ENCODE measurements around the gene TBC1D25. TPM values are rescaled to one million over a fixed set of nuclear protein-coding genes. Genes with fewer than 3 reads are reported as not detected.

TBC1D25 gene
- polyA plus RNA-seq, 1 of the 3 experiments (the other 2 are of a cell fraction): 18.4 TPM

DNA sequence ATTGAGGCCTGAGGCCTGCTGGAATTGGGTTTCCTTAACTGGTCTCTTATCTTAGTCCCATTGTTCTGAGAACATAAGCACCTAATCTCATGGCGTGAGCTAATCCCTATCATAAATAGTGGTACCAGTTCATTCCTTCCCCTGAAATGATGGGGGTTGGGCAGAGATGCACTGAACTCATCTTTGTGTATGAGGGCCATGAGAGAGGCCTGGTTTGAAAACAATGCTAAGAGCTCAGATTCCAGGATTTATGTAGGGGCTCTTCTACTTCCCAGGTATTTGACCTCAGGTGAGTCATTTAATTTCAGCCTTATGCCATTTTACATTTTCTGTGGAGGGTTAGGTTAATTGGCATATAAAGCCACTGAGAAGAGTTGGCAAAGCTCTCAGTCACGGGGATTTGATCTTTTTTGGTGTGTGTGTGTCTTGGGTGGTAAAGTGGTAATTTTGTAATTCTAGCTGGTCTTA, 39.2 kb downstream of the TBC1D25 start (continued):
- TF ChIP-seq, protein P1, sequence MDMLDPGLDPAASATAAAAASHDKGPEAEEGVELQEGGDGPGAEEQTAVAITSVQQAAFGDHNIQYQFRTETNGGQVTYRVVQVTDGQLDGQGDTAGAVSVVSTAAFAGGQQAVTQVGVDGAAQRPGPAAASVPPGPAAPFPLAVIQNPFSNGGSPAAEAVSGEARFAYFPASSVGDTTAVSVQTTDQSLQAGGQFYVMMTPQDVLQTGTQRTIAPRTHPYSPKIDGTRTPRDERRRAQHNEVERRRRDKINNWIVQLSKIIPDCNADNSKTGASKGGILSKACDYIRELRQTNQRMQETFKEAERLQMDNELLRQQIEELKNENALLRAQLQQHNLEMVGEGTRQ (IDR thresholded peaks at IDR 0.05; ENCODE audit: borderline replicate concordance, low read depth, low read length): no peak
- TF ChIP-seq FOSL2 (IDR thresholded peaks at IDR 0.05; ENCODE audit: borderline replicate concordance, low read depth): no peak

DNA sequence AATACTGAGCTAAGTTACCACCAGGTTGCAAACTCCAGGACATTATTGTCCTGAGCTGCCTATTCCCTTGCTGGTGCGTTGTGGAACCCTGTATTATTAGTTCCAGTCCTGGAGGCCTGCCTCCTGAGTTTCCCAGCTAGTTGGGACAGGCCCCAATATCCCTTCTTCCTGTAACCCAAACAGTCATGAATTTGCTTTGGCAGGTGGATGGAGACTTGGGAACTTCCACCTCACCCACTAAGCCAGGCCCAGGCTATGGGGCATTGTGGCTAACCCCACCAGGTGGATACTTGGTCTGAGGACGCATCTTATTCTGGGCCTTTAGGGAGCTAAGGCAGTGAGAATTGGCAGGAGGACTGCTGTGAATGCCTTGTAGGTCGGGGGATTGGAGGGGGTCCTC, 39.7 kb downstream of the TBC1D25 start:
- Histone ChIP-seq H3K9me3 (no peaks in the 10 kb centered on the region), H3K9ac (no peak overlapping the region), H4K20me1 (ENCODE audit: insufficient read depth) (no peaks in the 10 kb centered on the region), H2AFZ (ENCODE audit: low read depth) (no peak overlapping the region), H3K4me2 (no peak overlapping the region), H3K79me2 (ENCODE audit: insufficient read depth) (peaks cover 24% of the 10 kb centered on the region), H3K4me3 (ENCODE audit: low read depth in 2 of 2, low read length in 1 of 2) (no peak overlapping the region), H3K36me3 (replicated peaks in 1 of 2; ENCODE audit: control insufficient read depth in 1 of 2, insufficient read depth in 2 of 2, low read length in 1 of 2) (peaks cover 15 to 30% of the 10 kb centered on the region in 2 experiments), H3F3A (replicated peaks; ENCODE audit: insufficient read depth) (peaks cover 26% of the 10 kb centered on the region), H3K4me1 (ENCODE audit: control insufficient read depth in 1 of 2, insufficient read depth in 2 of 2, low read depth in 1 of 2, low read length in 1 of 2) (peaks cover 0 to 11% of the 10 kb centered on the region in 2 experiments; a peak in 2 of 4 replicates), H3K27ac (ENCODE audit: low read depth in 2 of 2, low read length in 1 of 2) (no peak overlapping the region), H3K27me3 (ENCODE audit: insufficient read depth) (no peaks in the 10 kb centered on the region), H3K9me2 (no peaks in the 10 kb centered on the region)
- TF ChIP-seq FOSL2 (IDR thresholded peaks at IDR 0.05; ENCODE audit: borderline replicate concordance, low read depth) (no peak), YY1 (IDR thresholded peaks at IDR 0.05; ENCODE audit: low read depth) (no peak), RXRA (IDR thresholded peaks at IDR 0.05; ENCODE audit: borderline replicate concordance, low read depth) (no peak), MXI1 (IDR thresholded peaks at IDR 0.05; ENCODE audit: low read depth, low read length) (no peak), TEAD4 (IDR thresholded peaks at IDR 0.05; ENCODE audit: borderline replicate concordance, insufficient read depth) (no peak), JUND (IDR thresholded peaks at IDR 0.05) (no peak), TCF12 (IDR thresholded peaks at IDR 0.05) (no peak), MEF2A (IDR thresholded peaks at IDR 0.05; ENCODE audit: borderline replicate concordance, low read depth) (no peak), NFIC (IDR thresholded peaks at IDR 0.05; ENCODE audit: borderline replicate concordance) (no peak)
- TF ChIP-seq, protein P2, sequence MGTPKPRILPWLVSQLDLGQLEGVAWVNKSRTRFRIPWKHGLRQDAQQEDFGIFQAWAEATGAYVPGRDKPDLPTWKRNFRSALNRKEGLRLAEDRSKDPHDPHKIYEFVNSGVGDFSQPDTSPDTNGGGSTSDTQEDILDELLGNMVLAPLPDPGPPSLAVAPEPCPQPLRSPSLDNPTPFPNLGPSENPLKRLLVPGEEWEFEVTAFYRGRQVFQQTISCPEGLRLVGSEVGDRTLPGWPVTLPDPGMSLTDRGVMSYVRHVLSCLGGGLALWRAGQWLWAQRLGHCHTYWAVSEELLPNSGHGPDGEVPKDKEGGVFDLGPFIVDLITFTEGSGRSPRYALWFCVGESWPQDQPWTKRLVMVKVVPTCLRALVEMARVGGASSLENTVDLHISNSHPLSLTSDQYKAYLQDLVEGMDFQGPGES (IDR thresholded peaks at IDR 0.05; ENCODE audit: low read depth, low read length): no peak
- TF ChIP-seq, protein P3, sequence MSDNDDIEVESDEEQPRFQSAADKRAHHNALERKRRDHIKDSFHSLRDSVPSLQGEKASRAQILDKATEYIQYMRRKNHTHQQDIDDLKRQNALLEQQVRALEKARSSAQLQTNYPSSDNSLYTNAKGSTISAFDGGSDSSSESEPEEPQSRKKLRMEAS (IDR thresholded peaks at IDR 0.05; ENCODE audit: low read depth): no peak
- TF ChIP-seq, protein P4, sequence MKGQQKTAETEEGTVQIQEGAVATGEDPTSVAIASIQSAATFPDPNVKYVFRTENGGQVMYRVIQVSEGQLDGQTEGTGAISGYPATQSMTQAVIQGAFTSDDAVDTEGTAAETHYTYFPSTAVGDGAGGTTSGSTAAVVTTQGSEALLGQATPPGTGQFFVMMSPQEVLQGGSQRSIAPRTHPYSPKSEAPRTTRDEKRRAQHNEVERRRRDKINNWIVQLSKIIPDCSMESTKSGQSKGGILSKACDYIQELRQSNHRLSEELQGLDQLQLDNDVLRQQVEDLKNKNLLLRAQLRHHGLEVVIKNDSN (IDR thresholded peaks at IDR 0.05; ENCODE audit: borderline replicate concordance, low read depth): no peak
- CTCF ChIA-PET: no interaction called here
- WGBS (ENCODE audit: low lambda C conversion rate): 58% methylated on average over 2 of the region's 3 CpGs
- POLR2A ChIA-PET: no interaction called here
- DNase-seq: no peak

DNA sequence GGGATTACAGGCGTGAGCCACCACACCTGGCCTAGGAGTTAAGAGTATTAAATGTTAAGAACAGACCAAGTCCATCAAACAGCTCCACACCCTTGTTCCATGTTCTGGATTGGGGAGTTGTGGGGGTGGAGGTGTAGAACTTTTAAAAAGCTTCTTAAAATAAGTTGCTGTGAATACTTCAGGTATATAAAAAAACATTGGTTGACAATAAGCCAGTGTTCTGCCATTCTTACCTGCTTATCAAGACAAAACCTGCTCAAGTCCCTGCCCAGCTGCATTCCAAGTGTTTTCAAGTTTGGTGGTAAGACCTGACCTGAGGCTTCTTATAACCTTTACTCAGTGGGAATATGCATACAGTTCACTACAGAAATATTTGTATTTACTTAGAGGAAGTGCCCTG, 41.1 kb downstream of the TBC1D25 start:
- Histone ChIP-seq H3K4me2 (no peak overlapping the region), H3K36me3 (replicated peaks in 1 of 2; ENCODE audit: control insufficient read depth in 1 of 2, insufficient read depth in 2 of 2, low read length in 1 of 2) (peaks cover 15 to 24% of the 10 kb centered on the region in 2 experiments), H3K9me3 (no peaks in the 10 kb centered on the region), H3K4me1 (ENCODE audit: control insufficient read depth in 1 of 2, insufficient read depth in 2 of 2, low read depth in 1 of 2, low read length in 1 of 2) (peaks cover 0 to 7% of the 10 kb centered on the region in 2 experiments; a peak in 2 of 4 replicates), H2AFZ (ENCODE audit: low read depth) (no peak overlapping the region), H4K20me1 (ENCODE audit: insufficient read depth) (no peaks in the 10 kb centered on the region), H3K79me2 (ENCODE audit: insufficient read depth) (peaks cover 15% of the 10 kb centered on the region; the same call in 1 of the 2 replicates), H3F3A (replicated peaks; ENCODE audit: insufficient read depth) (peaks cover 26% of the 10 kb centered on the region), H3K27ac (ENCODE audit: low read depth in 2 of 2, low read length in 1 of 2) (no peak overlapping the region), H3K9me2 (no peaks in the 10 kb centered on the region), H3K27me3 (ENCODE audit: insufficient read depth) (no peaks in the 10 kb centered on the region), H3K4me3 (ENCODE audit: low read depth in 2 of 2, low read length in 1 of 2) (no peak overlapping the region), H3K9ac (no peak overlapping the region)
- CTCF ChIA-PET: no interaction called here
- POLR2A ChIA-PET: interaction anchor here (0.6 kb wide), 1 partner anchor 27 kb away, joined by 3 read pairs; no protein-coding TSS in a partner anchor
- DNase-seq: no peak
- 45% methylated on average over 1 of the region's 1 CpG for WGBS (ENCODE audit: low lambda C conversion rate)
- TF ChIP-seq GATA2 (CRISPR knock-in tag; IDR thresholded peaks at IDR 0.05) (no peak), RCOR1 (IDR thresholded peaks at IDR 0.05; ENCODE audit: low read length) (no peak), SMC3 (IDR thresholded peaks at IDR 0.05; ENCODE audit: low read depth, low read length) (no peak), RFX5 (IDR thresholded peaks at IDR 0.05; ENCODE audit: low read length) (no peak), SIN3A (IDR thresholded peaks at IDR 0.05; ENCODE audit: borderline replicate concordance, low read depth, low read length) (no peak), GABPA (IDR thresholded peaks at IDR 0.05; ENCODE audit: low read depth) (no peak), JUND (IDR thresholded peaks at IDR 0.05) (no peak), POLR2AphosphoS5 (IDR thresholded peaks at IDR 0.05; ENCODE audit: low read depth, low read length) (no peak), EP300 (IDR thresholded peaks at IDR 0.05; ENCODE audit: borderline replicate concordance in 1 of 2, low read depth in 1 of 2, low read length in 1 of 2) (no peak)
- TF ChIP-seq, protein P5, sequence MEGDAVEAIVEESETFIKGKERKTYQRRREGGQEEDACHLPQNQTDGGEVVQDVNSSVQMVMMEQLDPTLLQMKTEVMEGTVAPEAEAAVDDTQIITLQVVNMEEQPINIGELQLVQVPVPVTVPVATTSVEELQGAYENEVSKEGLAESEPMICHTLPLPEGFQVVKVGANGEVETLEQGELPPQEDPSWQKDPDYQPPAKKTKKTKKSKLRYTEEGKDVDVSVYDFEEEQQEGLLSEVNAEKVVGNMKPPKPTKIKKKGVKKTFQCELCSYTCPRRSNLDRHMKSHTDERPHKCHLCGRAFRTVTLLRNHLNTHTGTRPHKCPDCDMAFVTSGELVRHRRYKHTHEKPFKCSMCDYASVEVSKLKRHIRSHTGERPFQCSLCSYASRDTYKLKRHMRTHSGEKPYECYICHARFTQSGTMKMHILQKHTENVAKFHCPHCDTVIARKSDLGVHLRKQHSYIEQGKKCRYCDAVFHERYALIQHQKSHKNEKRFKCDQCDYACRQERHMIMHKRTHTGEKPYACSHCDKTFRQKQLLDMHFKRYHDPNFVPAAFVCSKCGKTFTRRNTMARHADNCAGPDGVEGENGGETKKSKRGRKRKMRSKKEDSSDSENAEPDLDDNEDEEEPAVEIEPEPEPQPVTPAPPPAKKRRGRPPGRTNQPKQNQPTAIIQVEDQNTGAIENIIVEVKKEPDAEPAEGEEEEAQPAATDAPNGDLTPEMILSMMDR (IDR thresholded peaks at IDR 0.05): no peak
